ENCODE data around the gene UTP25. TPM values are rescaled to one million over a fixed set of nuclear protein-coding genes. Genes with fewer than 3 reads are reported as not detected.
"Not testable (repeated sequence)": the region's sequence is repeated elsewhere in the genome, so short reads cannot be mapped to it uniquely, and the experiment has no call there.

Gene UTP25, protein sequence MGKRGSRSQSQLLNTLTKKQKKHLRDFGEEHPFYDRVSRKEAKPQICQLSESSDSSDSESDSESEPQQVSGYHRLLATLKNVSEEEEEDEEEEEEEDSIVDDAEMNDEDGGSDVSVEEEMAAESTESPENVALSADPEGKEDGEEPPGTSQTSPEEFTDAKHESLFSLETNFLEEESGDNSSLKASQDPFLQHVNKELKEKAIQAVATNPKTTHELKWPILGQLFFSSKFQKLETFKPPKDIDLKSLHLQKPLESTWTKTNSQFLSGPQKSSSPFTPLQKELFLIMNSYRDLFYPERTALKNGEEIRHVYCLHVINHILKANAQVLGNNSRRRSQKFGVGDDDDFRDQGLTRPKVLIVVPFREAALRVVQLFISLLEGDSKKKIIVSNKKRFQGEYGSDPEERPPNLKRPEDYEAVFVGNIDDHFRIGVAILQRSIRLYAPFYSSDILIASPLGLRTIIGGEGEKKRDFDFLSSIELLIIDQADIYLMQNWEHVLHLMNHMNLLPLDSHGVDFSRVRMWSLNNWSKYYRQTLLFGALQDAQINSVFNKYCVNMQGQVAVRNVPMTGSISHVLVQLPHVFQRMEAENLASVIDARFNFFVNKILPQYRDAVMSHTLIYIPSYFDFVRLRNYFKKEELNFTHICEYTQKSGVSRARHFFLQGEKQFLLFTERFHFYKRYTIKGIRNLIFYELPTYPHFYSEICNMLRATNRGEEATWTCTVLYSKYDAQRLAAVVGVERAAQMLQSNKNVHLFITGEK
- 5.6 and 9.2 TPM in 2 replicates for total RNA-seq

DNA sequence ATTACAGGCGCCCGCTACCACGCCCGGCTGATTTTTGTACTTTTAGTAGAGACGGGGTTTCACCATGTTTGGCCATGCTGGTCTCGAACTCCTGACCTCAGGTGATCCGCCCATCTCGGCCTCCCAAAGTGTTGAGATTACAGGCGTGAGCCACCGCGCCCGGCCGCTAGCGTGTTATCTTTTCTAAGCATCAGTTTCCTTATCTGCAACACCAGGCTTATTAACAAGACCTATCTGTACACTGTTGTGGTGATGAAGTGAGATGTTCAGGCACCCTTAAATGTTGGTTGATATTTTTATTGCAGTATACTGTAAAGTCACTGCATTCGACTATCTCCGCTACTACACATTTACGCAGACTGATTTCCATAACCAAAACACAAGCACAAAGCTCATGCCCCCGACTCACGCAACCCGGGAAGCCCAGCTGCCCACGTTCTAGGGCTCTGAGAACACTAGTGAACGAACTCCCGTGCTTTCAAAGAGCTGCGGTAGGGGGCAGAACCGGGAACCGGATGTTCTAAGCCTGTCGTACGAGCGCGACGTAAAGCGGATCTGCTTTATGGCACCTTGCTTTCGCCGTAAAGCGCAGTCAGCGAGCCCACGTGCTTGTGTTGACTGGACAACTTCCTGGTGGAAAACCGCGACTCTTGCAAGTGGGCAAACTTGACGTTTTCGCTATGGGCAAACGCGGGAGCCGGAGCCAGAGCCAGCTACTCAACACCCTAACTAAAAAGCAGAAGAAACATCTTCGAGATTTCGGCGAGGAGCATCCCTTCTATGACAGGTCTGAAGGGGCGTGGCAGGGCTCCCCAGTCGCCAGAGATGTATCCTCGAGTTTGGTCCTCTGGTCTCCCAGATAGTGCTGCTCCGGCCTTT is at the start of gene UTP25:
TSS of gene UTP25 (plus strand) at position 589 of the 879 bp plus-strand sequence. CDS start at position 681, 92 bp downstream.
- DNase-seq (ENCODE audit: low read depth, low spot score): peak; percentile 94

DNA sequence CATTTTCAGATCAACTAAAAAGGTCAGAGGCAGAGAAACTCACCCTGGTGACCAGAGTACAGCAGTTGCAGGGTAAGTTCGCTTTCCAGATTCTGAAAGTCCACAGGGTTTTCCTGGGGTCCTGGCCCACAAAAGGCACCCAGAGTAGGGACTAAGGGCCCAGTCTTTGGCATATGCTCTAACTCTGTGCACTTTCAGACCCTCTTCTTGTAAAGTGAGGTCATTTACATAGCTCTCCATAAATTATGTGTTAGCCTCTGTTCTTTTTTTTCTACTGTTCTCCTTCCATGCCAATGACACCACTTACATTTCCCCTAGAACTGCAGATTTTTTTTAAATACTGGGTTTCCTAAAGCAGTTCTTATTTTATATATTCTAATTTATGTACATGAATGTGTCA is 49.7 kb upstream of the UTP25 start:
- no peak for DNase-seq (ENCODE audit: low read depth, low spot score)

DNA sequence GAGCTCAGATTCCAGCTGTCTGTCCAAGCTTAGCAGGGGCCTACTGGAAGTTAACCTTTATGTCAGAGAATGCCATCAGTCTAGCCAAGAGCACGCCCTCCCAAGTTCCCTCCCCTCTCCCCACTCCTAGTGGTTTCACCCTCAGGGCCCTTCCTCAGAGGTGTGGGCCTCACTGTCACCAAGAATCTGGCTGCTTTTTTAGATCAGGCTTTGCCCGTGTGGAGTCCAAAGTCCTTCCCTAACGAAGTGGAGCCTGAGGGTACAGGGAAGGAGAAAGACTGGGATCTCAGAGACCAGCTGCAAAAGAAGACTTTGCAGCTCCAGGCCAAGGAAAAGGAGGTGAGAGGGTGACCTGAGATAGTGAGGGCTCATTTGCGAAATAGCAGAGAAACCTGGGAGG is 47.5 kb upstream of the UTP25 start:
- no peak for DNase-seq (ENCODE audit: low read depth, low spot score)

DNA sequence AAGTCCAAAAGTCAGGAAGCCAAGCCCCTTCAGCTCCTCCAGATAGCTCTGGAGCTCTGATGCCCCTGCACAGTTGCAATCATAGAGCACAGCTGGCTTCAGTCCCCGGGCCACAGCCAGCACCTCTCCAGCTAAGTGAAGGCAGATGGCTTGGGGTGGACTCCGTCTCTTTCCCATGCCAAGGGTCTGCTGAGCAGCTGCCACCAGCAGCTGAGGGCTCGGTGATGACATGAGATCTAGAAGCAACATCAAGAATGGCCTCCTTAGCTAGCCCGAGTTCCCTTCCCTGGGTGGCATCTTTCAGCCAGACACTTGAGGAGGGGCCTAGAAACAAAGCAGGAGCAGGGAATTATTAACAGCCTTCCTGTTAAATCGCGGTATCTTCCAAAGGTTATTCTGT is 44.4 kb upstream of the UTP25 start:
- no peak for DNase-seq (ENCODE audit: low read depth, low spot score)

DNA sequence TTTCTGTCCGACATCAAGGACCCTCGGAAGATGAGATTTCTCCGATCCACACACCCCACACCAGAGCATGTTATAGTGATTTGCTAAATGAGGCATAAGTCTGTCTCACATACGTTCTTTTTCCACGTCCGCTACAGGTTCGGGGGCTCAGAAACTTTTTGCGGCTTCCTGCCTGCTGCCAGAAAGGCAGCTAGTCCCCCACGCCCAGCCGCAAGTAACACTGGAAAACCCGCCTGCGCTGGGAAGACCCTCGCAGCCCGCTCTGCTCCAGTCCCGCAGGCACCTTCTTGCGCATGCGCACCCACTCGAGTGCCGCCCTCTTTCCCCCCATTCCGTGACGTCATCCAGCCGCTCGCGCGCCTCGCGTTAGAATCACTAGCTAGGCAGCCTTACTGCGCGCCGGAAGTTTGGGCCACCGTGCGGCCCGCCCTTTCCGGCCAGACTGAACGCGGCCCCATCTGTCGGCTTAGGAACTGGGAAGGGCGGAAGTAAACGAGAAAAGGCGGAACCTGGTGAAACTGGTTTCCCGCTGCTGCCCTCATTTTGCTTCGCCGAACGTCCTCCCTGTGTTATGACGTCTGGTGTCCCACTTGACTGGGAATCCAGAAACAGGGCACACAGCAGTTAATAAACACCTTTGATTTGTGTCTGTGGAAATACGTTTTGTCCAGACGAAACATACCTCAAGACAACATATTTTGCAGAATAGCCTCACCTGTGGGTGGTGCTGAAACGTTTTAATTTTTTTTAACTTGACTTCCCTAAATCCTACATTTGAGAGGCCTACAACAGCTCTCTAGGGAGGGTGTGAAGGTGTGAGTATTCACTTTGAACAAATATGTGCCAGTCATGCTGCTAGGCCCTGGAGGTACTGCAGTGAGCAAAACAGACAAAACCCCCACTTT is 43.3 kb upstream of the UTP25 start, which contains the start of gene C1orf74:
TSS of gene C1orf74 (minus strand) at position 295 of the 905 bp plus-strand sequence. CDS start 925 bp downstream, outside the sequence.
- DNase-seq (ENCODE audit: low read depth, low spot score): peak; percentile 88

DNA sequence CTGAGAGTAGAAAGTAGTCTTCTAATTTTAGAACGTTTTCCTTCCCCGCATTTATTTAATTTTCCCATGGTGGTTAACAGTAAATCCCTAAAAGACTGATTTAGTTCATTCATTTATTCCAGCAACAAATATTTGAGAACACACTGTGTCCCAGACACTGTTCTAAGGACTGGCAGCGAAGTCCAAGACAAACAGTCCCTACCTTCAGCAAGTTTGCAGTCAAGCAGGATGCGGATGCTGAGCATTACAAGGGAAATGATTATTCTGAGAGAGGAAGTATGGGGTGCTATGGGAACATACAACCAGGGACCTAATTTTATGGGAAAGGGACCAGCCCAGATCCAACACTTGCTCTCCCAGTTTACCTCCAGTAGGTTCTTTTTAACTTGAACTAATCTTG is 42.2 kb upstream of the UTP25 start:
- no peak for DNase-seq (ENCODE audit: low read depth, low spot score)

DNA sequence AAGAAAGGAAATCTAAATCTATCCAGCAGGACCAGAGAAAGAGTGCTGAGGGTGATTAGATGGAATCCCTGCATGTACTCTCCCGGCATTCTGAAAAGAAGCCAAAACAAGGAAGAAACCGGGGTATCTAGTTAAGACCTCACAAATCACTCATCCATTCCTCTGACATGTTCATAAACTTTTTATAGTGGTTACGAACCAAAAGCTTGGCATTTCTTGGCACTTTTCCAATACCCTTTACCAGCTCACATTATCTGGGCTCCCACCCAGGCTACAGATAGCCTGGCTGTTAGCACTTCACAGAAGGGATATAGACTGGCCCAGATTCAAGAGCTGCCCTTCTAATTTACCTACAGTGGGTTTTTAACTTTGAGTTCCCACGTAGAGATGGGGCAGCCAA is 41.6 kb upstream of the UTP25 start:
- DNase-seq (ENCODE audit: low read depth, low spot score): no peak

DNA sequence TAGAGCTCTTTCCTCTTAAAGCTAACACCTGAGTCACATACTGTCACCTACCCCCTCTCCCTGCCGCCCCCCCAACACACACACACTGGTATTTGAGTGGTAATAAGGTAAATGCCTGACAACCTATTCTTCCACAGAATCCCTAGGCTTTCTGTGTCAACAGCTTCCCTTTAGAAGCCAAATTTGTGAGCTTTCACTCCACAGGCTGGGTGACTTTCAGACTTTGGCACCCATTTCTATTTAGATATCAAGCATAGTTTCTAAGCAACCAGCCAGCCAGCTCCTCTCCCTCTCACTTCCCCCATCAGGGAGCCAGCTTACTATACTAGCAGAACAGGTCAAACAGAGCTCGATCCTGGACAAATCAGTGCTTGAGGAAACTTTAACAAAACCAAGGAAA is 40.2 kb upstream of the UTP25 start:
- DNase-seq (ENCODE audit: low read depth, low spot score): no peak

DNA sequence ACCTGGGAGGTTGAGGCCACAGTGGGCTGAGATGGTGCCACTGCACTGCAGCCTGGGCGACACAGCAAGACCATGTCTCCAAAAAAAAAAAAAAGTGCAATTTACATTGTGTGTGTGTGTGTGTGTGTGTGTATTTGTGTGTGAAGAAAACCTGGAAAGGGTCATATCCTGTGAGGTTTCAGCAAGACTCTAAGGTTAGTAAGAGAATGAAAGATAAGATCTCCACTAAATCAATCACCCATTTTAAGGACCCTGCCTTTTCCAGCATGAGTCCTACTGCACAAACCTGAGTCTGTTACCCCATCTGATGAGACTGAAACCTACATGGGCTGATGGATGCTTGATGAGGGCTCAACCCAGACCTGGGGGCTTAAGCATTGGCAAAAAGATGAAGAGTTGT is 38.5 kb upstream of the UTP25 start:
- DNase-seq (ENCODE audit: low read depth, low spot score): no peak

DNA sequence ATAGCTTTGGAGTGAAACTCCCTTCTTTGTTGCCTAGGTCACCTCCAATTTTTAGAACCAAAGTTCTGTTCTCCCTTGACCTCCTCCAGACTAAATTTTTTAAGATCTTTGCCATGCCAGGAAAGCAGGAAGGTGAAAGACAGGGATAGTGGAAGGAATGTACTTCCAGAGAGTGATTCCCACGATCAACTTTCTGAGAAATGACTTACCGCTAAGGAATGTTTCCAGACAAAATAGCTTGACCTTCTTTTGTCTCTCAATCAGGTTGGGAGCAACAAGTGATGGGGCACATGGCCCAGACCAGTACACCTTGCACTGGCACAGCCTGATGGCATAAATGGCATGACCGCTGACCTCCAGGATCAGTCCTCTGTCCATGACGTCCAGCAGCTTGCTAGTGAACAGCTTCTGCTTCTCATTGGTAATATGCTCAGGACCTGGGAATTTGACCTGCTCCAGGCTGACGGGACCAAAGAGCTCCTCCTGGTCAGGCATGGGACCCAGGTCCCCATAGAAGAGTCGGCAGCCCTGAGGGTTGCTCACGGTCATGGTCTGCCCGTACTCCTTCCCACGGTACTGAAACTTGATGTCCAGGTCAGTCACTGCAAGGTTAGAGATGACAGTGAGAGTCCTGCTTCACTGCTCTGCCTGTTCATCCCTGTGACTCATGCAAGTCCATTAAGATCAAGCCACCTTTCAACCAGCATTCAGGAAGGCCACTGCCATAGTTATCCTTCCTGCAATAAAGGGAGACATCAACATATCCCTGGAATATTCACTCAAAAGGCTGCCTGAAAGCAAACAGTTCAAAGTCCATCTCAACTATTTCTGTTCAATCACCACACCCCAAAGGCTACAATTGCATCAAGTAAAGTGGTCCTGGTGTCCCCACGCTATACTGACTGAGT is 37.2 kb upstream of the UTP25 start:
- no peak for DNase-seq (ENCODE audit: low read depth, low spot score)

DNA sequence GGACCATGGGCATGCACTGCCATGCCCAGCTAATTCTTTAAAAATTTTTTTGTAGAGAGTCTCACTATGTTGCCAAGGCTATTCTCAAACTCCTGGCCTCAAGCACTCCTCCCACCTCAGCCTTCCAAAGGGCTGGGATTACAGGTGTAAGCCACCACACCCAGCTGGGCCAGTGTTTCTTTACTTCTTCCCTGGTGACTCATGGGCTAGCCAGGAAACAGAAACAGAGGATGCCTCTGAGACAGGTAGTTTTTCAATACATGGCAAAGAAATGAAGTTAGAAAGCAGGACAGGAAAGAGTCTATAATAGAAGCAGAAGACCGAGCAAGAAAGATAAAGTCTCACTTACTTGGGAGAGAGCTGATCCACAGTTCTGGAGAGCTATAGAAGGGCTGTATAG is 35.9 kb upstream of the UTP25 start:
- no peak for DNase-seq (ENCODE audit: low read depth, low spot score)

DNA sequence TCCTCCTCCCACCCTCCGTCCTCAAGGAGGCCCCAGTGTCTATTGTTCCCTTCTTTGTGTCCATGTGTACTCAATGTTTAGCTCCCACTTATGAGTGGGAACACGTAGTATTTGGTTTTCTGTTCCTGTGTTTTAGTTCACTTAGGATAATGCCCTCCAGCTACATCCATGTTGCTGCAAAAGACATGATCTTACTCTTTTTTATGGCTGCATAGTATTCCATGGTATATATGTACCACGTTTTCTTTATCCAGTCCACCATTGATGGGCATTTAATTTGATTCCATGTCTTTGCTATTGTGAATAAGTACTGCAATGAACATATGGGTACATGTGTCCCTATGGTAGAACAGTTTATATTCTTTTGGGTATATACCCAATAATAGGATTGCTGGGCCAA is 34.1 kb upstream of the UTP25 start:
- DNase-seq (ENCODE audit: low read depth, low spot score): not testable (repeated sequence)

DNA sequence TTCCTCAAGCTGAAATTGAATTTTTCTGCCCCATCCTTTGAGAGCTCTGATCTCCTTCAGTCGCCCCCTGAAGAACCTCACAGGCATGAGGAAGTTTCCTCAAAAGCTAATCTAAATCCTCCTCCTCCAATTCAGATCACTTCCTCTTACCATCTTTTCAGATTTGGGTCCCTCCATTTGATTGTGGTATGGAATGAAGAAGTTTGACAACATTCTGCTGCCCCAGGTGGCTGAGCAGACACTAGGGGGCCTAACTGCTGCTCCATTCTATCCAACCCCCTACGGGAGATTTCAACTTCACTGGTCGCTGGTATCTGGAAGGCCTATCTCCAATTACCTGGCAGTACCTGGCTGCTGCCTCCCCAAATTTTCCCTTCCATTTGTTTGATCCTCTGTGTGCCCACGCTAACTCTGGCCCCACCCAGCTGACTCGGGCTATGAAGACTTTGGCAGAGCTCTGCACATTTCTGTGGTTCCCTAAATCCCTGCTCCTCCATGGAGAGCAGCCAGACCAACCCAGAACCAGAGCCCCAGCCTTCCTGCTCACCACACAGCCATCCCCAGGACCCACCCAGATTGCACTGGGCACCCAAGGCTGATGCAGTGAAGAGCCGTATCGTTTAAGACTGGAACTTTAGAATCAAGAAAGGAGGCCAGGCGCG is 29.7 kb upstream of the UTP25 start:
- no peak for DNase-seq (ENCODE audit: low read depth, low spot score)

DNA sequence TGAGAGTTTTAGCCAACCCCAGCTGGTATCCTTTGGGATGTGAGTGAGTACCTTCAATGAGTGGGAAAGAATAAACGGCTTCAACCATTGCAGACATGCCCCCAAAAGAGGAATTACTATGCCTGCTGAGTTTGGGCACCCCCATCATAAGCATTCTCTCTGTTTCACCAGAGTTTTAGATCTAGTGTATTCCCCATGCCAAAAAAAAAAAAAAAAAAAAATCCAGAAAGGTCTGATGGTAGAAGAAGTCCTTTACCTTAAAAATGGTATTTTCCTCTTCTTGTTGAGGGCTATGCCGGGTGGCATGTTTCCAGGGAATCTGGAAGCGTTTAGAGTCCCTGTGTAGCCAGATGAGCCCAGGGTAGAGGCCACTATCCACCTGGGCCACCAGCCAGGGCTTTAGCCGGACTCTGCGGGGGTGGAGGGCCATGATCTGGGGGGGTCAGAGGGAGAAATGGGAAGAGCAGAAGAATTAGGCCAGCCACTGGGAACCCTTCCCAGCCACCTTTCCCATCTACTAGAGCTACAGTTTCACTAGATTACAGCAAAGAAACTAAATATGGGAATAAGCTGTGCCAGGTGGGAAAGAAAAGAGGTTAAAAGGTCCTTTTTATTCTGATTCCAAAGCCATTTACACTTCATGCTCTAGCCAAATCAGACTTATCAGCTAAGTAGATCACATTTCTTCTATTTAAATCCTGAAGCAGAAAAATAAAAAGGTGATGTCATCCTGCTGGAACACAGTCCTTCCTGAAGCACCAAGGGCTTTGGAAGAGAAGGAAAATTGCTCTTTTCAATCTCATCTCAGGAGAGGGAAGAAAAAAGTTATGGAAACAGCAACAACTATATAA is 26.6 kb upstream of the UTP25 start:
- peak; percentile 58 for DNase-seq (ENCODE audit: low read depth, low spot score)

DNA sequence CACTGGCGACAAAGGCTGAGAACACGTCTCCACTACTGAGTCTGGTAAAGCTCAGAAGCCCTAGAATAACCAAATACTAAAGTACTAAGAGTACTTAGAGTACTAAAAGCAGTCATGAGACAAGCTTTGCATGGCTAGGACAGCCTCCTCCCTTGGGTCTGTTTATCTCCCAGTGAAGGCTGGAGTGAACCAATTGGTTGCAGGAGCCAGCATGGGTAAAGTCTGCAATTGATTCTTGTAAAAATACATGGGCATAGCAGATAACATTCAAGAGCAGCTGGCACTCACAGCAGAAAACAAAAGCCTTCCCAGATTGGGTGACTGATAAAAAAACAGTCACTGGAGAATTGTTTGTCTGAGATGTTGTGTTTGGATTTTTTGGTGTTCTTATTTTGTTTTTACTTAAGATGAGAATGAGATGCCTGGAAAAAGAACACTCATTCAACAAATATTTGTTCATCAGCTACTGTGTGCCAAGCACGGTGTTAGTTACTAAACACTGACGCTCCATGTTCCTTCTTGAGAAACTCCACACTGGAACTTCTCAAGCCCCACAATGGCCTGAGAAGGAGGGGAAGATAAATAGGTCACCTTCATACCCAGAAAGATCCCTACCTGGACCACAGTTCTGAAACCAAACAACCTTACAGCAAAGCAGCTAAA is 25.5 kb upstream of the UTP25 start:
- DNase-seq (ENCODE audit: low read depth, low spot score): peak; percentile 73

DNA sequence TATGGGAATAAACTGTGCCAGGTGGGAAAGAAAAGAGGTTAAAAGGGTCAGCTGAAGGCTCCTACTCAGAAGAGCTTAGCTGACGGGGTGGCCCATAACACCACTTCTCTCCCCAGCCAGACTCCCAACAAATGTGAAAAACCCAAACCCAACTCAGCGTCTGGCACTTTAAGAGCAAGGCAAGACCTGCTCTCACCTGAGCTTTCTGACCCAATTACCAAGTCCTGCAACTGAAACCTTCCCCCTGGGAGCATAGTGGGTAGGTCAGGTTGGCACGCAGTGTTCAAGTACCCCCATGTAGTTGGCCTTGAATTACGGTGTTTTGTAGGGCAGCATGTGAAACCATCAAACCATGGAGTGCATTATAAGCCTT is 25.0 kb upstream of the UTP25 start:
- DNase-seq (ENCODE audit: low read depth, low spot score): no peak

DNA sequence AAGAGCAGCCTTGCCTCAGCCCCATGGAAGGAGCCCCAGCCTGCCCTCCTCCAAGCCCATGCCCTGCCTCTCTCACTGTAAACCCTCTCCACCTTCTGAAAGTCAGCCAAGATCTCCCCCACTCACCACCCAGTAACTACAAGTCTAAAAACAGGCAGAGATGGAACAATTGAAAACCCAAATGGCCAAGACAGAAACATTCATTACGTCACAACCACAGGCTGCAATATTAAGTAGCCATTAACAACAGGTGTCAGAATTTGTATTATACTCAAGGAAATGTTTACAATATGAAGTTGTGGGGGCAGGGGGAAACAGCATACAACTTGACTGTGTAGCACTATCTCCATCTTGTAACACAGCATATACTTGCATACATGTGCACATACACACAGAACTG is 24.2 kb upstream of the UTP25 start:
- no peak for DNase-seq (ENCODE audit: low read depth, low spot score)

All from pulmonary artery endothelial cell (primary cell).